Right cardiac atrium (tissue), 5 donors: ENCODE measurements around the gene NEK6. TPM values are rescaled to one million over a fixed set of nuclear protein-coding genes. Genes with fewer than 3 reads are reported as not detected.
"Not testable (repeated sequence)": the region's sequence is repeated elsewhere in the genome, so short reads cannot be mapped to it uniquely, and the experiment has no call there.

Source experiments
- ATAC-seq, 2 donors: fragments of 200-7000 bp; cut with Tn5 transposase; one replicate each; pipeline versions ENCODE4 v1.8.0 to v1.9.1; 2020; ENCODE audit warnings: moderate library complexity in 2 of 2, mild to moderate bottlenecking in 1 of 2
- DNase-seq, 3 donors: peaks; one replicate each; pipeline ENCODE4 v3.0.0-alpha.2; 2020
- H3K27ac ChIP-seq: one replicate; pipeline ENCODE4 v1.5.1; 2013; ENCODE audit warnings: mild to moderate bottlenecking, low read length, control low read depth, moderate library complexity
- H3K27me3 ChIP-seq: one replicate; pipeline ENCODE4 v1.6.1; 2013; ENCODE audit not compliant: control insufficient read depth, insufficient read depth
- H3K4me1 ChIP-seq: one replicate; pipeline ENCODE4 v1.6.1; 2013; ENCODE audit warnings: low read length; ENCODE audit not compliant: control insufficient read depth, insufficient read depth
- H3K4me3 ChIP-seq: one replicate; pipeline ENCODE4 v1.5.1; 2013; ENCODE audit warnings: low read length, control low read depth
- H3K9me3 ChIP-seq: one replicate; pipeline ENCODE4 v1.6.1; 2013; ENCODE audit warnings: low read length; ENCODE audit not compliant: control insufficient read depth
- WGBS: extraction: QIAGEN DNeasy Blood & Tissue Kit; methylation state at CpG from one replicate; pipeline ENCODE4 v1.1.7; 2013; 5-methylcytosine and 5-hydroxymethylcytosine counted together
- intact Hi-C, 4 donors: fragments of 100-400 bp; cut with DNase I; formaldehyde crosslinking; loops; one replicate each; pipeline versions ENCODE4 v1.11.0 to v1.14.0; 2022 to 2023
- polyA plus RNA-seq: library from polyadenylated mRNA; stranded (reverse); fragments of 200-250 nt; gene quantifications from one replicate; pipeline ENCODE4 v1.2.3, GENCODE V29; 2013
- total RNA-seq, 4 donors: library from RNA; stranded (reverse); fragmentation: NEBNext Ultra II Directional; extraction: Animal tissue kit (Norgen Biotek cat#: 25700); gene quantifications; one replicate each; pipeline ENCODE4 v1.2.1, GENCODE V29; 2021
- donor health status: healthy with polysubstance abuse.
- donor health status: DM: no; HTN: yes; CAD: no.
- donor health status: DM: no; HTN: no; CAD: no.
- donor health status: DM: no; HTN: yes; CAD: no; lungs with severe emphysema.
- donor health status: DM: yes; HTN: yes; CAD: no.

NEK6 gene
- total and polyA plus RNA-seq, 5 donors: 4.7 to 19.2 (median 12.2) TPM

GRCh38 chr9:124252878-124253277, 4.9 kb upstream of the NEK6 start:
- H3K4me1 ChIP-seq, H3K4me3 ChIP-seq, intact Hi-C loops, H3K27me3 ChIP-seq, H3K9me3 ChIP-seq, ATAC-seq, DNase-seq, H3K27ac ChIP-seq: not testable (repeated sequence)
- 93% methylated on average over 8 of the region's 8 CpGs for WGBS

- H3K9me3 ChIP-seq: no peaks in the 10 kb centered on the region
- DNase-seq (no peak), ATAC-seq (no peak)
- intact Hi-C loops: no loop called here
- H3K4me1 ChIP-seq: no peaks in the 10 kb centered on the region
- no peak overlapping the region for H3K27ac ChIP-seq
- 70% methylated on average over 10 of the region's 10 CpGs for WGBS
- H3K27me3 ChIP-seq: no peaks in the 10 kb centered on the region
- no peak overlapping the region for H3K4me3 ChIP-seq
Measured at GRCh38 chr9:124254261-124254682, 3.5 kb upstream of the NEK6 start.

- Histone ChIP-seq H3K4me1 (peaks cover 3% of the 10 kb centered on the region), H3K27me3 (no peaks in the 10 kb centered on the region), H3K27ac (no peak overlapping the region), H3K4me3 (no peak overlapping the region), H3K9me3 (no peaks in the 10 kb centered on the region)
- DNase-seq (peak in 1 of 3 donors; percentile 16), ATAC-seq (no peak)
- intact Hi-C loops: loop anchor here in 1 of 4 donors (5.0 kb wide), 1 partner anchor 33 kb away; no protein-coding TSS in a partner anchor
- WGBS: 89% methylated on average over 3 of the region's 3 CpGs
Measured at GRCh38 chr9:124255222-124255621, 2.5 kb upstream of the NEK6 start.

DNA sequence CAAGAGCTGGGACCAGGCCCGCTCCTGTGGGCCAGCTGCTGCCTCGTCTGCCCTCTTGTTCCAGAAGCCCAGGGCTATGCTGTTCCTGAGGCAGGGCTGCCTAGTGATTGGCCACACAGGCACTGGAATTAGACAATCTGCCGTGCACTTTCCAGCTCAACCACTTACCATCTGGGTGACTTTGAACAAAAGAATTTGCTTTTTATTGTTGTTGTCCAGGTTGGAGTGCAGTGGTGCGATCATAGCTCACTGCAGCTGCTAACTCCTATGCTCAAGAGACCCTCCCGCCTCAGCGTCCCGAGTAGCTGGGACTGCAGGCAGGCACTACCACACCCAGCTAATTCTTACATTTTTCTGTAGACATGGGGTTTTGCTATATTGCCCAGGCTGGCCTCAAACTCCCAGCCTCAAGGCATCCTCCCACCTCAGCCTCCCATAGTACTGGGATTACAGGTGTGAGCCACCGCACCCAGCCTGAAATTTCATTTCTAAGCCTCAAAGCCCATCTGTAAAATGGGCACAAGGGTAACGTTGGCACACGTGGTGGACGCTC, 1.2 kb upstream of the NEK6 start:
- ATAC-seq: no peak
- 79% methylated on average over 11 of the region's 11 CpGs for WGBS
- H3K4me1 ChIP-seq: peaks cover 13% of the 10 kb centered on the region
- peak in 2 of 3 donors; percentile 27 to 34 for DNase-seq
- no peaks in the 10 kb centered on the region for H3K9me3 ChIP-seq
- no peaks in the 10 kb centered on the region for H3K27me3 ChIP-seq
- no peak overlapping the region for H3K4me3 ChIP-seq
- intact Hi-C loops: loop anchor here in 1 of 4 donors (5.0 kb wide), 1 partner anchor 34 kb away; no protein-coding TSS in a partner anchor
- H3K27ac ChIP-seq: no peak overlapping the region

DNA sequence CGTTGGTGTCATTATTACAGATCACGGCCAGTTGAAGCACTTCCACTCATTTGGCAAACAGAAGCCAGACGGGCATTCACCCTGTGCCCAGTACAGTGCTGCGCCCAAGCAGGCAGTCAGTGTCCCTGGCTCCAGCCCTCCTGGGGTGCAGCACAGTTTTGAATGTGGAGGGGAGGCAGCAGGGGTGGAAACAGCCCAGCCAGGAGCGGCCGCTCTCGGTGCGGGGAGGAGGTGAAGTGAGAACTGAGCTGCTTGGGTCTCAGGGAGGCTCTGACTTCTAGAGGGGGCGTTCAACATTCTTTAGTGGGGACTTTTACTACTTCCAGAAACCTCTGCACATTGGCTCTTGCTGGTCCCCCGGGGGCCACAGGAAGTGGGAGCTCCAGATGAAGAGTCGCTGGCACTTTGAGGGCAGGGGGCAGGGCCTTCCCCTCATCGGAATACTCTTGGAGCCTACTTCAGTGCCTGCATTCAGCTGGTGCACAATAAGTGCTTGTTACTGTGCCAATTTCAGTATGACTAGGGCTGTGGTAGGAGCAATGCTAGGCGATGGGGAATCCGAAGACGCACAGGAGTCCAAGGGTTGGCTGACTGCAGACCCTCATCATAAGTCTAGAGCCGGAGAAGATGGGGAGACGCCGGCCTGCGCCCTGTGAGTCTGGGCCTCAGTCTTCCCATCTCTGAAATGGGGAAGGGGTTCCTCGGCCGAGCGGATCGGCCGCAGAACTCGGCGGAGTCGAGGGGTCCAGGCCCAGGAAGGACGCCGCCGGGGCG, 492 bp upstream of the NEK6 start:
- WGBS: 40% methylated on average over 31 of the region's 31 CpGs
- intact Hi-C loops: loop anchor here in 1 of 4 donors (5.0 kb wide), 1 partner anchor 35 kb away; no protein-coding TSS in a partner anchor
- Histone ChIP-seq H3K4me3 (peak overlapping the region; percentile 95), H3K27me3 (no peaks in the 10 kb centered on the region), H3K27ac (no peak overlapping the region), H3K4me1 (peaks cover 16% of the 10 kb centered on the region), H3K9me3 (no peaks in the 10 kb centered on the region)
- DNase-seq (peak in 2 of 3 donors; percentile 43 to 47), ATAC-seq (no peak)

DNA sequence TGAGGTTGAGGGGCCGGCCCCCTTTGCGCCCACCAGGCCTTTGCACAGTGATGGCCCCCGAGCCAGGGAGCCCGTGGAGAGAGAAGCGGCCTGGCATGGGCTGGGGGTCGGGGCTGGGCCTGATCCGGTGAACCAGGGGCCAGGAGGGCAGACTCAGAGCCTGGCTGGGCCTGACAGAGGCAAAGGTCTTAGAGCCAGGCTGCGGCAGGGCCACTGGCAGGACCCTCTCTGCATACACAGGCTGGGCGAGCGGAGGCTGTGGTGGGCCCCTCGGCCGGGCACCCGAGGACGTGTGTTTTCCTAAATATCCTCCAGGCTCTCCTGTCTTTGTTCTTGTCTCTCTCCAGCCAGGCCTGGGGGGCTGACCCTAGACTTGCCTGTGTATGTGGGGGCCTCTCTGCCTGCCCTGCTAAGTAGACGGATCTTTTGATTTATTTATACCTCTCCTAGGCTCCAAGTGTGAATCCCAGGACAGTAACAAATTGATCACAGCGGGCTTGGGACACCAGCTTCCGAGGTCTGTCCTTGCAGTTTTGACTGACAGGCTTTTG, 933 bp downstream of the NEK6 start:
- intact Hi-C loops: loop anchor here in 1 of 4 donors (5.0 kb wide), 1 partner anchor 36 kb away; no protein-coding TSS in a partner anchor

DNA sequence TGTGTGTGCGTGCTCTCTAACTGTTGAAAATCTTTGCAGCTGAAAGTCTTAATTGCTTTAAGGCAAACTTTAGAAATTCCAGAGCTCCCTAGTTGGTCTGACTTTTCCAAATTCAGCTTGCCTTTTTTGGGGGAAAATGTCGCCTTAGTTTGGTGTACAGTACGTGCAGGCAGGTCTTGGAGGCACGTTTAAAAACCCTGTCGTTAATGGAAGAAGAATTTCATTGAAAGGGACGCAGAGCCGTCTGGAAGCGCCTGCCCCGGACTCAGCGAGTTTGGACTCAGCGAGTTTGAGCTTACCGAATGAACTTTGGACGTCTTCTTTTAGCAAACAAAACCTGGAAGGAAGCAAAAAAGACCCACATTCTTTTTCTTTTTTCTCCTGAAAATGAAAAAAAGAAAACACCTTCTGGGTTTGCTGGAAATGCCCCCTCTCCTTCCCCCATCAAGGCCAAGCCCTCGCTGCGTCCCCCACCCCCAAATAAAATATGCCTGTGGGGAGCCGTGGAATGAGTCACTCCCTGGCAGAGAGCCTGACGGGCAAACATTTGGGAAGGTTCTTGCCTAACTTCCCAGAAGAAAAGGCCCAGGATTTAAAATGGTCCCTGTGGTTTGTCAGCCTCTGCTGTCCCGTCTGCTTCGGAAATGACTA, 1.5 kb downstream of the NEK6 start:
- 17% methylated on average over 19 of the region's 19 CpGs for WGBS
- Histone ChIP-seq H3K9me3 (no peaks in the 10 kb centered on the region), H3K27me3 (no peaks in the 10 kb centered on the region), H3K4me3 (peak overlapping the region; percentile 95), H3K4me1 (peaks cover 24% of the 10 kb centered on the region), H3K27ac (peak overlapping the region; percentile 92)
- intact Hi-C loops: loop anchor here in 1 of 4 donors (5.0 kb wide), 1 partner anchor 37 kb away; no protein-coding TSS in a partner anchor
- ATAC-seq: peak; percentile 53 to 66
- peak; percentile 83 to 90 (median 85) for DNase-seq

More for the DNA sequence above, 933 bp downstream of the NEK6 start:
- Histone ChIP-seq H3K9me3 (no peaks in the 10 kb centered on the region), H3K27ac (peak overlapping the region; percentile 92), H3K27me3 (no peaks in the 10 kb centered on the region), H3K4me3 (peak overlapping the region; percentile 95), H3K4me1 (peaks cover 21% of the 10 kb centered on the region)
- 7% methylated on average over 17 of the region's 17 CpGs for WGBS
- ATAC-seq: peak; percentile 30 to 44
- DNase-seq: peak in 2 of 3 donors; percentile 70 to 73

DNA sequence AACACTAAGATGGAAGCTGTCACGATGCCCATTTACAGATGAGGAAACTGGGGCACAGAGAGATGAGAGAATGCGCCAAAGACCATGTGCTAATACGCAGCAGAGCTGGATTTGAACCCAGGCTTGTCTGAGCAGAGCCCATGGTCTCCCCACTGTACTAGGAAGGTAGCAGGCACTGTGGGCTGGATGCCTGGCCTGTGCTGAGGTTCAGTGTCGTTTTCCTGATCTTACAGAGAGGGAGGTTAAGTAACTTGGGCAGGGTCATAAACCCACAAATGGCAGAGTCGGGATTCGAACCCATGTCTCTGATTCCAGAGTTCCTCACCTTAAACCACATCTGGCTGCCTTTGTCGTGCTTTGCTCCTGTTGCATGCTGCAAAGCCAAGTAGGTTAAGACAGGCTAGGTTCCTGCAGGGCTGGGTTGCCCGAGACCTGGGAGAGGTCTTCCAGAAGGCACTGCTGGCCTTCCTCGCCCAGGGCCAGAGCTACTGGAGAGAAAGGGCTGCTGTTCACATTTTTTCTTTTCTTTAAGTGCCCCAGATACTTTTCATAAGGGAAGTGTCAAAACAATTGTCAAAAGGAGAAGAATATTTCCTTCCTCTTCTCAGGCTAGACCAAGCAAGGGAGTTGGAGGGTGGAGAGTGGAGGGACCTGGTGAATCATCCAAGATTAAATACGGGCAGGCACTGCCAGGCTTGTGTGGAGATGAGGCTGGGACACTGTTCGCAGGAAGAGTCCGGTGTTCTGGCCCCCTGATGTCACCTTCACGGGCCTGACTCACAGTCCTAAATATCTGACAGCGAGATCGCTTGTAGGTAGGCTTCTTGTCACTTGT, 3.2 kb downstream of the NEK6 start:
- whole genome bisulfite sequencing: 58% methylated on average over 15 of the region's 15 CpGs
- peaks cover 24% of the 10 kb centered on the region for H3K4me1 ChIP-seq
- DNase-seq (peak in 2 of 3 donors; percentile 58 to 64), ATAC-seq (peak; percentile 32 to 60)
- no peaks in the 10 kb centered on the region for H3K9me3 ChIP-seq
- H3K27me3 ChIP-seq: no peaks in the 10 kb centered on the region
- H3K4me3 ChIP-seq: no peak overlapping the region
- intact Hi-C loops: no loop called here
- H3K27ac ChIP-seq: peak overlapping the region; percentile 67

DNA sequence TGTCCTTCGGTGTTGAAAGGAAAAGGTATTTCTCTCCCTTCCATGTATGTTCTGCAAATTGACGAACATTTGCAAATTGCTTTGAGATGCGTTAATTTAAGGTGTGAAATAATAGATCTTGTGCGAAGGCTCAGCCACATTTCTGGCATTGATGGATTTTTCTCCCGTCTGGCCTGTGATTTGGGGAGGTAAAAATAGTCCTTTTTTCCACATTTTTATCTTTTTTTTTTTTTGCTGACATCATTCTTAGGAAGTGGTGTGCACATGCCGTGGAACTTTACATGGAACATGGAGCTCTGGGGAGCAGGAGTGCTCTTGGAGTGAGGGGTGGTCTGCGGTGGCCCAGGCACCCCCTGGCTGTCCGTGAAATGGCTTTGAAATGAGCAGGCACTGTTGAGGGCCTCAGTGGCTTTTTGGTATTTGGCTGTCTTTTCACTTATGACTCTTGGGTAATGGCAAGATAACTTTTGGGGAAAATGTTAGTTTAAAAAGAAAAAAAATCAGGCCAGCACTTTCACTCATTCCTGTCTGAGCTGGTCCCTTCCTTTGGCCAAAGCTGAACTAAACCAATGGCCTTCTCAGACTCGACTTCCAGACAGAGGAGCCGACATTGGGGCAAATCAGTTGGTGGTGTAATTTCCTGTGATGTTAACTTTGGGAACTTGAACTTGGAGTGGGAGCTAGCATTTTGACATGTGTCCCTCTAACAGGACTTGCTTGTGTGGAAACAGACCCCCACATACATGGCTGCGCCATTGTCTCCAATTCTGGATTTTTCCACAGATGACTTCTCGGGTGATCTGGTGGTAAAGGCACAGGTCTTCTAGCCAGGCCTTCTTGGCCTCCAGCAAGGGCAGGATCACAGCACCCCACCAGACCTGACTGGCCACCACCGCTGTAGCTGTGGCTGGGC, 4.2 kb downstream of the NEK6 start:
- Histone ChIP-seq H3K4me1 (peaks cover 24% of the 10 kb centered on the region), H3K27ac (peak overlapping the region; percentile 58), H3K27me3 (no peaks in the 10 kb centered on the region), H3K9me3 (no peaks in the 10 kb centered on the region), H3K4me3 (no peak overlapping the region)
- intact Hi-C loops: no loop called here
- no peak for ATAC-seq
- peak in 2 of 3 donors; percentile 27 to 46 for DNase-seq
- WGBS: 65% methylated on average over 13 of the region's 13 CpGs
